SK-N-SH (cell line): ENCODE results near the gene GEMIN7. TPM values are rescaled to one million over a fixed set of nuclear protein-coding genes. Genes with fewer than 3 reads are reported as not detected.
"Not testable (repeated sequence)": the region's sequence is repeated elsewhere in the genome, so short reads cannot be mapped to it uniquely, and the experiment has no call there.

Experiments used
- CTCF ChIA-PET: fragments of 300-600, 350-600 bp; formaldehyde crosslinking; extraction: SDS; loops from one replicate; lab custom pipeline; 2021; lab: Yijun Ruan, JAX
- POLR2A ChIA-PET: fragments of 350-600 bp; sonication (Branson Sonifier 250); formaldehyde crosslinking; extraction: SDS; loops from one replicate; lab custom pipeline; 2020; ENCODE audit warnings: antibody characterized with exemption, inconsistent platforms; lab: Yijun Ruan, JAX
- DNase-seq: peaks from one replicate; pipeline ENCODE4 v3.0.0; 2012
- H2AFZ ChIP-seq: fragments of 200-600 bp; sonication (generic); 2 replicates; pipeline ENCODE4 v1.8.1; 2016; ENCODE audit warnings: antibody characterized with exemption, mild to moderate bottlenecking, low read depth
- H3F3A ChIP-seq: fragments of 200-600 bp; sonication (generic); replicated peaks from 2 replicates; pipeline ENCODE3; 2016; ENCODE audit warnings: antibody characterized with exemption, mild to moderate bottlenecking; ENCODE audit not compliant: insufficient read depth
- H3K27ac ChIP-seq, 2 experiments: fragments of 200-500 bp in 1 of 2; fragments of 200-600 bp in 1 of 2; sonication (Bioruptor generic) in 1 of 2; sonication (generic), shearing (Covaris generic) in 1 of 2; 2 replicates each; pipeline versions ENCODE4 v1.5.1 to v1.6.1; 2014 to 2016; ENCODE audit warnings: low read depth in 2 of 2, inconsistent platforms in 1 of 2, low read length in 1 of 2, mild to moderate bottlenecking in 1 of 2, mixed read lengths in 1 of 2
- H3K27me3 ChIP-seq: fragments of 200-600 bp; sonication (generic), shearing (Covaris generic); 2 replicates; pipeline ENCODE4 v1.6.1; 2016; ENCODE audit warnings: mixed run types; ENCODE audit not compliant: insufficient read depth
- H3K36me3 ChIP-seq, 2 experiments: fragments of 200-500 bp in 1 of 2; fragments of 200-600 bp in 1 of 2; sonication (Bioruptor generic) in 1 of 2; sonication (generic) in 1 of 2; replicated peaks in 1 of 2; 2 replicates each; pipeline versions ENCODE3 to v1.5.1; 2014 to 2016; ENCODE audit warnings: low read length in 1 of 2, mild to moderate bottlenecking in 1 of 2; ENCODE audit not compliant: insufficient read depth in 2 of 2, control insufficient read depth in 1 of 2
- H3K4me1 ChIP-seq, 2 experiments: fragments of 200-500 bp in 1 of 2; fragments of 200-600 bp in 1 of 2; sonication (Bioruptor generic) in 1 of 2; sonication (generic), shearing (Covaris generic) in 1 of 2; 2 replicates each; pipeline versions ENCODE4 v1.5.1 to v1.6.1; 2014 to 2016; ENCODE audit warnings: low read depth in 1 of 2, low read length in 1 of 2, mixed run types in 1 of 2; ENCODE audit not compliant: insufficient read depth in 2 of 2, control insufficient read depth in 1 of 2
- H3K4me2 ChIP-seq: fragments of 200-600 bp; sonication (generic), shearing (Covaris generic); 2 replicates; pipeline ENCODE4 v1.6.1; 2017; ENCODE audit warnings: mixed run types
- H3K4me3 ChIP-seq, 2 experiments: fragments of 200-500 bp in 1 of 2; fragments of 200-600 bp in 1 of 2; sonication (Bioruptor generic) in 1 of 2; sonication (generic), shearing (Covaris generic) in 1 of 2; 2 replicates each; pipeline versions ENCODE4 v1.5.1 to v1.8.1; 2014 to 2016; ENCODE audit warnings: low read depth in 2 of 2, inconsistent platforms in 1 of 2, low read length in 1 of 2, mild to moderate bottlenecking in 1 of 2, mixed read lengths in 1 of 2, moderate library complexity in 1 of 2
- H3K79me2 ChIP-seq: fragments of 200-600 bp; sonication (generic); 2 replicates; pipeline ENCODE4 v1.8.1; 2017; ENCODE audit warnings: mild to moderate bottlenecking; ENCODE audit not compliant: insufficient read depth
- H3K9ac ChIP-seq: fragments of 200-600 bp; sonication (generic); 2 replicates; pipeline ENCODE4 v1.6.1; 2017; ENCODE audit warnings: mixed run types
- H3K9me2 ChIP-seq: fragments of 200-600 bp; sonication (generic); 2 replicates; pipeline ENCODE4 v1.6.1; 2017; ENCODE audit warnings: mixed run types
- H3K9me3 ChIP-seq: fragments of 200-600 bp; sonication (generic); 2 replicates; pipeline ENCODE4 v1.6.1; 2017; ENCODE audit warnings: mixed run types, mild to moderate bottlenecking, moderate library complexity
- H4K20me1 ChIP-seq: fragments of 200-600 bp; sonication (generic); 2 replicates; pipeline ENCODE4 v1.6.1; 2017; ENCODE audit warnings: mild to moderate bottlenecking, mixed run types; ENCODE audit not compliant: insufficient read depth
- ELF1 ChIP-seq: IDR thresholded peaks from 2 replicates; pipeline ENCODE4 v1.4.0; 2012
- FOSL2 ChIP-seq: IDR thresholded peaks from 2 replicates; pipeline ENCODE4 v1.4.0; 2012; ENCODE audit warnings: low read depth, mild to moderate bottlenecking, moderate library complexity, borderline replicate concordance
- FOXJ3 ChIP-seq: sonication (generic); formaldehyde crosslinking; IDR thresholded peaks from 2 replicates; pipeline ENCODE4 v1.5.1; 2020; ENCODE audit warnings: mild to moderate bottlenecking, missing genetic modification reagents
- GATA2 ChIP-seq: sonication (generic); formaldehyde crosslinking; IDR thresholded peaks from 2 replicates; pipeline ENCODE4 v1.5.0; 2020; ENCODE audit warnings: mild to moderate bottlenecking, missing genetic modification reagents
- MEF2A ChIP-seq: IDR thresholded peaks from 2 replicates; pipeline ENCODE4 v1.4.0; 2012; ENCODE audit warnings: low read depth, borderline replicate concordance
- MXI1 ChIP-seq: IDR thresholded peaks from 2 replicates; pipeline ENCODE4 v1.6.1; 2012; ENCODE audit warnings: mild to moderate bottlenecking, low read depth, low read length, improper control_type of control experiment
- NFIC ChIP-seq: IDR thresholded peaks from 2 replicates; pipeline ENCODE4 v1.4.0; 2012; ENCODE audit warnings: borderline replicate concordance
- PBX3 ChIP-seq: IDR thresholded peaks from 2 replicates; pipeline ENCODE4; 2012
- RCOR1 ChIP-seq: fragments of 150-350 bp; IDR thresholded peaks from 2 replicates; pipeline ENCODE4 v1.6.1; 2017; ENCODE audit warnings: antibody characterized with exemption, low read length
- RXRA ChIP-seq: IDR thresholded peaks from 2 replicates; pipeline ENCODE4 v1.4.0; 2012; ENCODE audit warnings: low read depth, mild to moderate bottlenecking, borderline replicate concordance
- TAF1 ChIP-seq: IDR thresholded peaks from 2 replicates; pipeline ENCODE4 v1.6.1; 2012; ENCODE audit warnings: low read depth, mild to moderate bottlenecking, low read length, moderate library complexity, borderline replicate concordance
- TEAD4 ChIP-seq: IDR thresholded peaks from 2 replicates; pipeline ENCODE4 v1.4.0; 2012; ENCODE audit warnings: mild to moderate bottlenecking, borderline replicate concordance; ENCODE audit not compliant: insufficient read depth
- USF1 ChIP-seq: IDR thresholded peaks from 2 replicates; pipeline ENCODE4 v1.4.0; 2012; ENCODE audit warnings: low read depth, borderline replicate concordance
- WGBS: methylation state at CpG from one replicate; pipeline ENCODE4 v1.1.6; 2017; ENCODE audit warnings: low lambda C conversion rate; 5-methylcytosine and 5-hydroxymethylcytosine counted together
- polyA plus RNA-seq, 3 experiments: library from polyadenylated mRNA; depleted of rRNA; stranded (reverse); fragments of >200 nt; gene quantifications; 2 replicates each; pipeline ENCODE4 v1.2.3, GENCODE V29; 2012

Gene GEMIN7
- polyA plus RNA-seq, 1 of the 3 experiments (the other 2 are of a cell fraction): 28.7 TPM

GRCh38 chr19:45117671-45118070, 38.6 kb downstream of the GEMIN7 start:
- H3K4me3 ChIP-seq: no peak overlapping the region
- no peak for DNase-seq
- H4K20me1 ChIP-seq: peaks cover 96% of the 10 kb centered on the region
- no peaks in the 10 kb centered on the region for H3F3A ChIP-seq
- no peak overlapping the region for H3K9ac ChIP-seq
- ChIA-PET POLR2A (no interaction called here), CTCF (no interaction called here)
- peaks cover 0 to 11% of the 10 kb centered on the region in 2 experiments; a peak in 1 of 4 replicates for H3K4me1 ChIP-seq
- peaks cover 87% of the 10 kb centered on the region for H3K79me2 ChIP-seq
- H3K9me2 ChIP-seq: no peaks in the 10 kb centered on the region
- H3K27me3 ChIP-seq: no peaks in the 10 kb centered on the region
- H3K4me2 ChIP-seq: no peak overlapping the region
- H2AFZ ChIP-seq: no peak overlapping the region
- H3K27ac ChIP-seq: no peak overlapping the region
- H3K36me3 ChIP-seq: no peaks in the 10 kb centered on the region
- TF ChIP-seq TAF1 (no peak), TEAD4 (no peak), ELF1 (no peak), RXRA (no peak), FOSL2 (no peak), MEF2A (no peak), NFIC (no peak), FOXJ3 (no peak), MXI1 (no peak), GATA2 (CRISPR knock-in tag) (no peak), USF1 (no peak), RCOR1 (no peak)
- no peaks in the 10 kb centered on the region for H3K9me3 ChIP-seq
- WGBS: 88% methylated on average over 4 of the region's 12 CpGs

- CTCF ChIA-PET: no interaction called here
- no peak overlapping the region for H2AFZ ChIP-seq
Observed at GRCh38 chr19:45118106-45118505, 39.0 kb downstream of the GEMIN7 start.

GRCh38 chr19:45118591-45119355, 39.7 kb downstream of the GEMIN7 start:
- H3K27me3 ChIP-seq, DNase-seq, H3K9me2 ChIP-seq, H3F3A ChIP-seq, H3K36me3 ChIP-seq, POLR2A ChIA-PET, H3K4me3 ChIP-seq, H3K9me3 ChIP-seq, H3K9ac ChIP-seq, H3K4me2 ChIP-seq, H2AFZ ChIP-seq, H3K27ac ChIP-seq: not testable (repeated sequence)
- peaks cover 95% of the 10 kb centered on the region for H4K20me1 ChIP-seq
- peaks cover 0 to 21% of the 10 kb centered on the region in 2 experiments; a peak in 1 of 4 replicates for H3K4me1 ChIP-seq
- 83% methylated on average over 15 of the region's 18 CpGs for WGBS
- CTCF ChIA-PET: interaction anchor here (0.8 kb wide), 1 partner anchor 25 kb away, joined by 5 read pairs; no protein-coding TSS in a partner anchor
- peaks cover 83% of the 10 kb centered on the region for H3K79me2 ChIP-seq

More at GRCh38 chr19:45118106-45118505, 39.0 kb downstream of the GEMIN7 start:
- Histone ChIP-seq H3K27ac (no peak overlapping the region), H3K4me3 (no peak overlapping the region), H3K27me3 (no peaks in the 10 kb centered on the region)
- DNase-seq: no peak
- TF ChIP-seq GATA2 (CRISPR knock-in tag): no peak
- TF ChIP-seq NFIC: no peak
- no peak for TF ChIP-seq PBX3
- TF ChIP-seq USF1: no peak
- TF ChIP-seq TAF1: no peak
- TF ChIP-seq, all 33 proteins: peak for 0
- Histone ChIP-seq H3K79me2 (peaks cover 85% of the 10 kb centered on the region), H3K4me2 (no peak overlapping the region), H3K4me1 (peaks cover 0 to 15% of the 10 kb centered on the region in 2 experiments; a peak in 1 of 4 replicates), H3K9me2 (no peaks in the 10 kb centered on the region), H3K9ac (no peak overlapping the region), H3K36me3 (no peaks in the 10 kb centered on the region), H3F3A (no peaks in the 10 kb centered on the region), H4K20me1 (peaks cover 95% of the 10 kb centered on the region), H3K9me3 (no peaks in the 10 kb centered on the region)
- POLR2A ChIA-PET: no interaction called here
- WGBS: no CpG with 5 or more reads among the region's 5 CpGs
